ENCODE data around the gene SHPK. TPM values are rescaled to one million over a fixed set of nuclear protein-coding genes. Genes with fewer than 3 reads are reported as not detected.

The SHPK gene
- total RNA-seq, 3 donors from 2014 or later, result 13.9 to 27.8 (median 19.0) TPM

GRCh38 chr17:3596804-3597464 lies 39.1 kb downstream of the SHPK start:
- TF ChIP-seq CTCF (IDR thresholded peaks at IDR 0.05), result no peak
- Histone ChIP-seq H3K9me3 (no peaks in the 10 kb centered on the region), H3K4me1 (ENCODE audit: low read depth) (no peaks in the 10 kb centered on the region), H3K36me3 (ENCODE audit: low read depth) (no peaks in the 10 kb centered on the region), H3K4me3 (no peak overlapping the region)
- DNase-seq, result peak in 1 of 3 donors; percentile 14
- intact Hi-C loops (cut with DNase I, micrococcal nuclease), result no loop called here
- ATAC-seq, result no peak

- Histone ChIP-seq H3K4me3 (no peak overlapping the region), H3K9me3 (no peaks in the 10 kb centered on the region), H3K4me1 (ENCODE audit: low read depth) (no peaks in the 10 kb centered on the region), H3K36me3 (ENCODE audit: low read depth) (no peaks in the 10 kb centered on the region)
- no peak for ATAC-seq
- peak in 1 of 3 donors; percentile 7 for DNase-seq
- no peak for TF ChIP-seq CTCF (IDR thresholded peaks at IDR 0.05)
- intact Hi-C loops (cut with DNase I, micrococcal nuclease), result no loop called here
Observed at GRCh38 chr17:3594976-3595375, 41.1 kb downstream of the SHPK start.

- Histone ChIP-seq H3K9me3 (no peaks in the 10 kb centered on the region), H3K36me3 (ENCODE audit: low read depth) (no peaks in the 10 kb centered on the region), H3K4me1 (ENCODE audit: low read depth) (no peaks in the 10 kb centered on the region), H3K4me3 (no peak overlapping the region)
- DNase-seq (peak in 1 of 3 donors; percentile 17), ATAC-seq (no peak)
- TF ChIP-seq CTCF (IDR thresholded peaks at IDR 0.05), result no peak
- intact Hi-C loops (cut with DNase I, micrococcal nuclease), result no loop called here
Observed at GRCh38 chr17:3594051-3594800, 41.8 kb downstream of the SHPK start.

- intact Hi-C loops (cut with DNase I, micrococcal nuclease), result no loop called here
- no peak for TF ChIP-seq CTCF (IDR thresholded peaks at IDR 0.05)
- no peaks in the 10 kb centered on the region for H3K9me3 ChIP-seq
- no peaks in the 10 kb centered on the region for H3K36me3 ChIP-seq (ENCODE audit: low read depth)
- no peaks in the 10 kb centered on the region for H3K4me1 ChIP-seq (ENCODE audit: low read depth)
- DNase-seq (no peak), ATAC-seq (no peak)
- no peak overlapping the region for H3K4me3 ChIP-seq
Observed at GRCh38 chr17:3593384-3593783, 42.7 kb downstream of the SHPK start.

- no peak for DNase-seq
- no peaks in the 10 kb centered on the region for H3K9me3 ChIP-seq
- H3K4me1 ChIP-seq (ENCODE audit: low read depth), result no peaks in the 10 kb centered on the region
- H3K36me3 ChIP-seq (ENCODE audit: low read depth), result no peaks in the 10 kb centered on the region
- H3K4me3 ChIP-seq, result no peak overlapping the region
- ATAC-seq, result no peak
- intact Hi-C loops (cut with DNase I, micrococcal nuclease), result no loop called here
- TF ChIP-seq CTCF (IDR thresholded peaks at IDR 0.05), result no peak
Observed at GRCh38 chr17:3592216-3592860, 43.7 kb downstream of the SHPK start.

Measured in mucosa of descending colon (tissue), 3 donors.